NCI-H2227 treated with DMSO at 0.1 percent for 48 hours (cell line): Measurements from ENCODE around the gene SELENON.
A peak's percentile ranks its signal among the peaks of the same experiment; 100 is the strongest.

Source experiments
- DNase-seq: peaks from one replicate; lab custom pipeline; 2025; lab: John Stamatoyannopoulos, UW

SELENON gene

DNA sequence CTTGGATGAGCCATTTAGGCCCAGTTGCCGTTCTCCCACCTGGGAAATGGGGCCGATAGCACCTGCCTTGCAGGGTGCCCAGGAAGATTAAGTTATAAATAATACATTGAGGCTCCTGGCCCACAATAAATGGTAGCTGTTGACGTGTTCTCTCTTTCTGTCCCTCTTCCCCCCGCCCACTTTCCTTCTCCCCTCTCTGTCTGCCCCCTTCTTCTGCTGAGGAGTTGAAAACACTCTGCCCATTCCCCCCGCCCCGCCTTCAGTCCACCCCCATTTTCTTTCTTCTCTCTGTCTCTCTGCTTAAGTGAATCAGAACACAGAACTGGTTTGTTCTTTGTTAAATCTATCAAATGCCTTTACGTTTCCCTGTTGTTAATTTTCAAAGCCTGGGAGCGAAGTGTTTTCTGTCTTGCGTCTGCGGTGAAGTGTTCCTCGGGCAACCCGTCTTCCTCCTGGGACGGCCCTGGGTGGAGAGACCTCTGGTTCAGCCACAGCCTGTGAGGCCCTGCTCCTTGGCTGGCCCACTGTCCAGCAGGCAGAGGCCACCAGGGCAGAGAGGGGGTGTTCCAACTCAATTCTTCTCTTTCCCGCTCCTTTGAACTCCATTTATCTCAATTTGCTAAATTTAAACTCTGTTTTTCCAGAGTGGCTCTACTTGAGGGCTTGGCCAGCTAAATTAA, 29.3 kb upstream of the SELENON start:
- DNase-seq, result no peak

GRCh38 chr1:25771221-25772114, 28.5 kb upstream of the SELENON start:
- peak; percentile 78 for DNase-seq

- DNase-seq, result no peak
Measured at GRCh38 chr1:25772164-25772563, 27.8 kb upstream of the SELENON start.

- no peak for DNase-seq
Measured at GRCh38 chr1:25772692-25773245, 27.2 kb upstream of the SELENON start.

DNA sequence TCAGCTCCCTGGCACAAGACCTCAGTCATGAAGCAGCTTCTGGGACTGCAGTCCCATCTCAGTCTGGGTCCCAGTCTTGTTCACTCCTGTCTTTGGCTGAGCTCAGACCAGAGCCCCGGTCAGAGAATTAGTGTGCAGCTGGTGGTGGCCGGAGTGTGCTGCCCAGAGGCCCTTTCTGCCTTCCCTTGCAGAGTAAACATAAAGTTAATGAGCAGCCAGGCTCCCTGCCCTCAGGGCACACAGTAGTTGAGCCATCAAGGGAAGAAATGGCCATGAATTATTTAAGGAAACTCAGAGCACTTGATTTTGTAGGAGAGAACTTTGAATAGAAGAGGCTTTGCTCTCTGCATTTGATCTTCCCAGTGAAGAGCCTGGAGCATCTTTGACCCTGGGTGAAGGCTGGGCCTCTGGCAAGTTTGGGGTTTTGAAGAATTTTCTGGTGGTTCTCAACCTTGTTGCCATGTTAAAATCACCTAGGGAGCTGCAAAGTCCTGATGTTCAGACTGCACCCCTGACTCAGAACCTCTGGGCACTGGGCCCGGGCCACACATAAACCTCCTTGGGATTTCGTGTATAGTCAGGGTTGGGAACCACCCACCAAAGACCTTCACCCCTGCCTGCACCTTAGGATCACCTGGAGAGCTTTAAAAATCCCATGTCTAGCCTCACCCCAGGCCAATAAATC, 26.4 kb upstream of the SELENON start:
- no peak for DNase-seq

- no peak for DNase-seq
Measured at GRCh38 chr1:25774206-25774803, 25.7 kb upstream of the SELENON start.

DNA sequence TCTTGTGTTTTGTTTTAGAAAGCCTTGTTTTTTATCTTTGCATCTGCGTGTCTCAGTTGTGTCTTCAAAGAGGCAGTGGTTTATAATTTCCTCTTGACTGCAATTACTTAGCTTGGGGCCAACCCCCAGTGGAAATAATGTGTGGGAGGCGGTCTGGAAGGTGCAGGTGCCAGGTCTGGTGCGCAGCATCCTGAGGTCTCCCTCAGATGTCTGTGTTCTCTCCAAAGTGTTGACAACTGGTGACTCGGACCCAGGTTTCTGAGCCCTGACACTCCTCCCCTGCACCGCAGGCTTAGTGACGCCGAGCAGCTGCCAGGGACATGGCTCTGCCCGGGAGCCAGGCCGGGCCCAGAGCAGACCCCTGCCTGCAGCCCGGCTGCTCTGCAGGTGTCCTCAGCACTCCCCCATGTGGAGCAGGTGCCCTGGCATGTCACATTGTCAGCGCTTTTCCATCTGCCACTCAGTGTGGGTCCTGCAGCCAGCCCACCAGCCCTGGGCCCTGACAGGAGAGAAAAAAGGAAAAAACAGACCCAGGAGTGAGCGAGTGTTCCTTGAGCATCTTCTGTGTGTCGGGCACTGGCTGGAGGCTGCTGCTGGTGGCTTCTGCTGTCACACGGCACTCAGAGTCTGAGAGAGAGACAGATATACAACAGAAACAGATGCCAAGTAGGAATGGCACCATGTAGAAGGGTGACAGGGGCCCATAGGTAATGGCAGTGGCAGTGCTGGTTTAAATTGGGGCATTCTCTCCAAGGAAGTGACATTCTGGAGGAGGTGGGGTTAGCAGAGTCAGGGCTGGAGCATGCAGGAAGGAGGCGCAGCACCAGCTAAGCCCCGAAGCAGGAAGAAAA, 24.8 kb upstream of the SELENON start:
- peak; percentile 84 for DNase-seq

DNA sequence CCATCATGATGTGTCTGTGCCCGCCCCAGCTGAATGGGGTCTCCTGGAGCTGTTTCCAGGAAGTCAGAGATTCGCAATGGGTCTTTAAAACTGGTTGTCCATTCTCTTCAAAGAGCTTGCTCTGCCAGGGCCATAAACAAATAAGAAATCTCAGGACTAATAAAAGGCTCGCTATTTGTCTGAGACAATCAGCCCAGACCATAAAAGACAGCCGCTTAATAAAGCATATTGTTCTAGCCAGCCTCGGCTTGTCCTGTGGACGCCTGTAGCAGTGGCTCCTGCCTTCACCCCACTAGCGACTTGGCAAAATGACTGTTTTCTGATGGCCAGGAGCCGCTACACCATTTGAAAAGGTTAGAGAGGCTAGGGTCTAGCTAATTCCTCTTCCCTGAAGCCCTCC, 20.6 kb upstream of the SELENON start:
- no peak for DNase-seq

- DNase-seq, result no peak
Measured at GRCh38 chr1:25779894-25780293, 20.1 kb upstream of the SELENON start.

- DNase-seq, result no peak
Measured at GRCh38 chr1:25780318-25781129, 19.5 kb upstream of the SELENON start.

GRCh38 chr1:25781130-25781433, 18.9 kb upstream of the SELENON start:
- DNase-seq, result no peak

DNA sequence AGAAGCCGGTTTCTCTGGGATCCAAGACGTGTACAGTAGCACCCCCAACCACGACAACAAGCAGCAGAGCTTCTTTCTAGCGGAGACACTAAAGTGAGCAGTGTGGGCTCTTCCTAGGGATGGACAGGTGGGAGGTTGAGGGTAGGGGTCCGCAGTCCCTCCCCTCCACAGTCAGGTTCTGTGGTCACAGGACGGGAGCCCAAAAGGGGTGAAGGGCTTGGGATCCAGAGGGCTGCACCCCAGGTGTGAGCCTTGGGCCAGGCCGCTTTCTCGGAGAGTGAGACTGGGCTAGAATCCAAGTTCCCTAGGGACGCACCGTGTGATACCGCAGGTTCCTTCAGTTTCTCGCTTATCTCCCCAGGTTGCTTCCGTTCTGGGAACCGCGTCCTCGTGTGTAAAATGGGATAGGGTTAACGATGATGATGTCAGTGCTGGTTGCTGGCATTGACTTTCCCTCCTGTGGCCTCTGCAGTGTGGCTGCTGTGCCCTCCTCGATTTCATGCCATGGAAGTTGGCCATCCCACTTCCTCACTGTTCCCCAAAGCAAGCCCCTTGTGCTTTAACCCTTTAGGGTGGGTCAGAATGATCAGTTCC, 17.3 kb upstream of the SELENON start:
- DNase-seq, result no peak

- DNase-seq, result no peak
Measured at GRCh38 chr1:25784575-25785051, 15.4 kb upstream of the SELENON start.

DNA sequence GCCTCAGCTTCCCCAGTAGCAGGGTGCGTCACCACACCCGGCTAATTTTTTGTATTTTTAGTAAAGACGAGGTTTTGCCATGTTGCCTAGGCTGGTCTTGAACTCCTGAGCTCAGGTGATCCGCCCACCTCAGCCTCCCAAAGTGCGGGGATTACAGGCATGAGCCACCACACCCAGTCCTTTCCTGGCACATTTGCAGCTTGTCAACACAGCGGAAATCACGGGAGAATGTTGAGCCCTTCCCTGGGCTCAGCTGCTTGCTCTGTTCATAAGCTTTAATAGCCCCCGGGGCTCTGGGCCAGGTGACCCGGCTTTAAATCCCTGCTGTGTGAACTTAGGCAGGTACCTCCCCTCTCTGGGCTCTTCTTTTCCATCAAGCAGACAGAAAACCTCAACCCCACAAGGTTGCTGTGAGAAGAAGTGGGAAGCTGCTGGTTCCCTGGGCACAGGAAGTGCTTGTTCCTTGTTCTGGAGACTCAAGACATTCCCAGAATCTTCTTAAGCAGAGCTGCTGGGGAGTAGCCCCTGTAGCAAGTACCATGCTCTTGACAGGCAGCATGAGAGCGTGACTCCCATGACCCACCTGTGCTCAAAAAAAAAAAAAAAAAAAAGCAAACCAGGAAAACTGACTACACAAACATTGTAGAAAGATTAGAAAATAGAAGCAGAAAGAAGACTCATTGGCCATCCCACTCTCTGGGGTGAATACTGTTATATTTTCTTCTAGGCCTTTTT, 14.5 kb upstream of the SELENON start:
- no peak for DNase-seq

DNA sequence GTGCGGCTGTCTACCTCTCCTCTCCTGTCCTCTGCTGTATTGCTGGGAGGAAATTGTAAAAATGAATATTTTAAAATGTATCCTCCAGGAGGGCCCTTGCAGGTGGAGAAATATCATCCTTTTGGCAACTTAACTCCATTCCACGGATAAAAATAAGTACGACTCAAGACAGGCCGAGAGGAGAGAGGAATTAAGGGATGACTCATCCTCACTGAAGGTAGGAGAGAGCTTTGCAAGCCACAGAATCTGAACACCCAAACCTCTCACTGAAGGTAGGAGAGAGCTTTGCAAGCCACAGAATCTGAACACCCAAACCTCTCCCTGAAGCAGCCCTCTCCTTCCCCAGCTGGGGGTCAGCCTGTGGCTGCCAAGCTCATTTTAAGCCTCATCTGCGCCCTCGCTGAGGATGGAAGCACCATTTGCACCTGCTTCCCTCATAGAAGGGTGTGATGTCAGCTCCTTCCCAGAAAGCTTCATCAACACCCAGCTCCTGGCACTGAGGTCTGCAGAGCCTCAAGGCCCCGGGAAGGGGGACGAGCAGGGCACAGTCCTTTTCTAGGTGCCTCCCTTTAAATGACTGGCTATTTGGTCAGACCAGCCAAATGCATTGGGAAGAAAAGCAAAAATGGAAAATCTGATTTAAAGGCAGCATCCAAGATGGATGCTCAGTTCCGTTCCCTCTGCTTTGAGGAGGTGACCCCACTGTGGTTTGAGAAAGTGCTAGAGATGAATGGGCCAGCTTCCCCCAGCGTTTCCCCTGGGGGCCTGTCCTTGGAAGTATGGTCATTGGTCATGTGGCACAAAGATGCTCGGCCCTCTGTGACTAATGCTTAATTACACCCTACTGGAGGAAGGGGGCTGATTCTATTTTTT, 12.9 kb upstream of the SELENON start:
- no peak for DNase-seq

- DNase-seq, result no peak
Measured at GRCh38 chr1:25787760-25788166, 12.2 kb upstream of the SELENON start.

- no peak for DNase-seq
Measured at GRCh38 chr1:25790472-25790871, 9.5 kb upstream of the SELENON start.

- DNase-seq, result no peak
Measured at GRCh38 chr1:25792115-25792514, 7.9 kb upstream of the SELENON start.
